ENCODE results near the gene ARL15. TPM values are rescaled to one million over a fixed set of nuclear protein-coding genes. Genes with fewer than 3 reads are reported as not detected.

Gene ARL15
- polyA plus RNA-seq, 1 of the 3 experiments (the other 2 are of a cell fraction) = 6.4 TPM

DNA sequence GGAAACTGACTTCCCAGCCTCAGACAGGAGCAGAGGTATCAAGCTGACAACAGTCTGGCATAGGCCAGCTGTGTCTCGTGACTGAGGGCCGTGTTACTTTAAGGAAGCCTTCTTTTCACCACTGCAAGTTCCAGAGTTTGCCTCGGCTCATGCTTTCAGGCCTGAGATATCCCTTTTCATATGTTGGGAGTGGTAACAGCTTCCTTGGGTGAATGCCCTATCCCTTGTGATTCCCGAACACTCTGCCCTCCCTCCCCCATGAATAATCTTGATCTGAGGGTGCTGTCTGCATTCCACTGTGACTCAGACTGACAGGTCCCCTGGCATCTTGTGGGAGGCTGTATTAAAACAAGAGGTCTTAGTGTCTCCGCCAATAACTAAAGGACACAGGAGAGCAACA is 49.7 kb upstream of the ARL15 start:
- Histone ChIP-seq H3K27ac (ENCODE audit: low read depth in 2 of 2, low read length in 1 of 2) (peak overlapping the region; percentile 72 to 77; a peak in 3 of 4 replicates), H2AFZ (ENCODE audit: low read depth) (peak overlapping the region; percentile 49; the same call in 1 of the 2 replicates)

More for the DNA sequence above, 49.7 kb upstream of the ARL15 start:
- POLR2A ChIA-PET = no interaction called here
- peaks cover 6 to 22% of the 10 kb centered on the region in 2 experiments for H3K4me1 ChIP-seq (ENCODE audit: control insufficient read depth in 1 of 2, insufficient read depth in 2 of 2, low read depth in 1 of 2, low read length in 1 of 2)
- WGBS (ENCODE audit: low lambda C conversion rate) = 13% methylated on average over 4 of the region's 5 CpGs
- peak overlapping the region; percentile 21; the same call in 1 of the 2 replicates for H3K4me2 ChIP-seq
- H3K4me3 ChIP-seq (ENCODE audit: low read depth in 2 of 2, low read length in 1 of 2) = no peak overlapping the region
- no peak for DNase-seq
- CTCF ChIA-PET = no interaction called here
- no peaks in the 10 kb centered on the region for H3K79me2 ChIP-seq (ENCODE audit: insufficient read depth)
- no peaks in the 10 kb centered on the region for H3K9me2 ChIP-seq
- peak overlapping the region; percentile 24; the same call in 1 of the 2 replicates for H3K9ac ChIP-seq
- no peaks in the 10 kb centered on the region for H4K20me1 ChIP-seq (ENCODE audit: insufficient read depth)
- peaks cover 35% of the 10 kb centered on the region for H3F3A ChIP-seq (replicated peaks; ENCODE audit: insufficient read depth)
- H3K36me3 ChIP-seq (replicated peaks in 1 of 2; ENCODE audit: control insufficient read depth in 1 of 2, insufficient read depth in 2 of 2, low read length in 1 of 2) = no peaks in the 10 kb centered on the region
- TF ChIP-seq SIN3A (IDR thresholded peaks at IDR 0.05; ENCODE audit: borderline replicate concordance, low read depth, low read length) (peak; percentile 61; the same call in 1 of the 2 replicates), GABPA (IDR thresholded peaks at IDR 0.05; ENCODE audit: low read depth) (no peak), RXRA (IDR thresholded peaks at IDR 0.05; ENCODE audit: borderline replicate concordance, low read depth) (peak; percentile 62; the same call in 1 of the 2 replicates), JUND (IDR thresholded peaks at IDR 0.05) (peak; percentile 81), TEAD4 (IDR thresholded peaks at IDR 0.05; ENCODE audit: borderline replicate concordance, insufficient read depth) (peak; percentile 90), GATA2 (CRISPR knock-in tag; IDR thresholded peaks at IDR 0.05) (no peak), SMC3 (IDR thresholded peaks at IDR 0.05; ENCODE audit: low read depth, low read length) (no peak), POLR2AphosphoS5 (IDR thresholded peaks at IDR 0.05; ENCODE audit: low read depth, low read length) (peak; percentile 36; the same call in 1 of the 2 replicates), EP300 (IDR thresholded peaks at IDR 0.05; ENCODE audit: borderline replicate concordance in 1 of 2, low read depth in 1 of 2, low read length in 1 of 2) (peak in 1 of 2 experiments; percentile 90; a peak in 2 of 4 replicates), MEF2A (IDR thresholded peaks at IDR 0.05; ENCODE audit: borderline replicate concordance, low read depth) (no peak), EZH2phosphoT487 (IDR thresholded peaks at IDR 0.05; ENCODE audit: borderline replicate concordance, low read depth) (no peak), NFIC (IDR thresholded peaks at IDR 0.05; ENCODE audit: borderline replicate concordance) (peak; percentile 81), FOSL2 (IDR thresholded peaks at IDR 0.05; ENCODE audit: borderline replicate concordance, low read depth) (peak; percentile 82), TCF12 (IDR thresholded peaks at IDR 0.05) (peak; percentile 94), ELF1 (IDR thresholded peaks at IDR 0.05) (no peak), RAD21 (IDR thresholded peaks at IDR 0.05; ENCODE audit: low read length) (no peak)
- TF ChIP-seq, protein P1, sequence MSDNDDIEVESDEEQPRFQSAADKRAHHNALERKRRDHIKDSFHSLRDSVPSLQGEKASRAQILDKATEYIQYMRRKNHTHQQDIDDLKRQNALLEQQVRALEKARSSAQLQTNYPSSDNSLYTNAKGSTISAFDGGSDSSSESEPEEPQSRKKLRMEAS (IDR thresholded peaks at IDR 0.05; ENCODE audit: low read depth) = peak; percentile 73
- TF ChIP-seq, protein P2, sequence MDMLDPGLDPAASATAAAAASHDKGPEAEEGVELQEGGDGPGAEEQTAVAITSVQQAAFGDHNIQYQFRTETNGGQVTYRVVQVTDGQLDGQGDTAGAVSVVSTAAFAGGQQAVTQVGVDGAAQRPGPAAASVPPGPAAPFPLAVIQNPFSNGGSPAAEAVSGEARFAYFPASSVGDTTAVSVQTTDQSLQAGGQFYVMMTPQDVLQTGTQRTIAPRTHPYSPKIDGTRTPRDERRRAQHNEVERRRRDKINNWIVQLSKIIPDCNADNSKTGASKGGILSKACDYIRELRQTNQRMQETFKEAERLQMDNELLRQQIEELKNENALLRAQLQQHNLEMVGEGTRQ (IDR thresholded peaks at IDR 0.05; ENCODE audit: borderline replicate concordance, low read depth, low read length) = no peak
- TF ChIP-seq, protein P3, sequence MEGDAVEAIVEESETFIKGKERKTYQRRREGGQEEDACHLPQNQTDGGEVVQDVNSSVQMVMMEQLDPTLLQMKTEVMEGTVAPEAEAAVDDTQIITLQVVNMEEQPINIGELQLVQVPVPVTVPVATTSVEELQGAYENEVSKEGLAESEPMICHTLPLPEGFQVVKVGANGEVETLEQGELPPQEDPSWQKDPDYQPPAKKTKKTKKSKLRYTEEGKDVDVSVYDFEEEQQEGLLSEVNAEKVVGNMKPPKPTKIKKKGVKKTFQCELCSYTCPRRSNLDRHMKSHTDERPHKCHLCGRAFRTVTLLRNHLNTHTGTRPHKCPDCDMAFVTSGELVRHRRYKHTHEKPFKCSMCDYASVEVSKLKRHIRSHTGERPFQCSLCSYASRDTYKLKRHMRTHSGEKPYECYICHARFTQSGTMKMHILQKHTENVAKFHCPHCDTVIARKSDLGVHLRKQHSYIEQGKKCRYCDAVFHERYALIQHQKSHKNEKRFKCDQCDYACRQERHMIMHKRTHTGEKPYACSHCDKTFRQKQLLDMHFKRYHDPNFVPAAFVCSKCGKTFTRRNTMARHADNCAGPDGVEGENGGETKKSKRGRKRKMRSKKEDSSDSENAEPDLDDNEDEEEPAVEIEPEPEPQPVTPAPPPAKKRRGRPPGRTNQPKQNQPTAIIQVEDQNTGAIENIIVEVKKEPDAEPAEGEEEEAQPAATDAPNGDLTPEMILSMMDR (IDR thresholded peaks at IDR 0.05) = no peak
- TF ChIP-seq, protein P4, sequence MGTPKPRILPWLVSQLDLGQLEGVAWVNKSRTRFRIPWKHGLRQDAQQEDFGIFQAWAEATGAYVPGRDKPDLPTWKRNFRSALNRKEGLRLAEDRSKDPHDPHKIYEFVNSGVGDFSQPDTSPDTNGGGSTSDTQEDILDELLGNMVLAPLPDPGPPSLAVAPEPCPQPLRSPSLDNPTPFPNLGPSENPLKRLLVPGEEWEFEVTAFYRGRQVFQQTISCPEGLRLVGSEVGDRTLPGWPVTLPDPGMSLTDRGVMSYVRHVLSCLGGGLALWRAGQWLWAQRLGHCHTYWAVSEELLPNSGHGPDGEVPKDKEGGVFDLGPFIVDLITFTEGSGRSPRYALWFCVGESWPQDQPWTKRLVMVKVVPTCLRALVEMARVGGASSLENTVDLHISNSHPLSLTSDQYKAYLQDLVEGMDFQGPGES (IDR thresholded peaks at IDR 0.05; ENCODE audit: low read depth, low read length) = no peak
- TF ChIP-seq, protein P5, sequence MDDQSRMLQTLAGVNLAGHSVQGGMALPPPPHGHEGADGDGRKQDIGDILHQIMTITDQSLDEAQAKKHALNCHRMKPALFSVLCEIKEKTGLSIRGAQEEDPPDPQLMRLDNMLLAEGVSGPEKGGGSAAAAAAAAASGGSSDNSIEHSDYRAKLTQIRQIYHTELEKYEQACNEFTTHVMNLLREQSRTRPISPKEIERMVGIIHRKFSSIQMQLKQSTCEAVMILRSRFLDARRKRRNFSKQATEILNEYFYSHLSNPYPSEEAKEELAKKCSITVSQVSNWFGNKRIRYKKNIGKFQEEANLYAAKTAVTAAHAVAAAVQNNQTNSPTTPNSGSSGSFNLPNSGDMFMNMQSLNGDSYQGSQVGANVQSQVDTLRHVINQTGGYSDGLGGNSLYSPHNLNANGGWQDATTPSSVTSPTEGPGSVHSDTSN (IDR thresholded peaks at IDR 0.05) = peak; percentile 93
- TF ChIP-seq, protein P6, sequence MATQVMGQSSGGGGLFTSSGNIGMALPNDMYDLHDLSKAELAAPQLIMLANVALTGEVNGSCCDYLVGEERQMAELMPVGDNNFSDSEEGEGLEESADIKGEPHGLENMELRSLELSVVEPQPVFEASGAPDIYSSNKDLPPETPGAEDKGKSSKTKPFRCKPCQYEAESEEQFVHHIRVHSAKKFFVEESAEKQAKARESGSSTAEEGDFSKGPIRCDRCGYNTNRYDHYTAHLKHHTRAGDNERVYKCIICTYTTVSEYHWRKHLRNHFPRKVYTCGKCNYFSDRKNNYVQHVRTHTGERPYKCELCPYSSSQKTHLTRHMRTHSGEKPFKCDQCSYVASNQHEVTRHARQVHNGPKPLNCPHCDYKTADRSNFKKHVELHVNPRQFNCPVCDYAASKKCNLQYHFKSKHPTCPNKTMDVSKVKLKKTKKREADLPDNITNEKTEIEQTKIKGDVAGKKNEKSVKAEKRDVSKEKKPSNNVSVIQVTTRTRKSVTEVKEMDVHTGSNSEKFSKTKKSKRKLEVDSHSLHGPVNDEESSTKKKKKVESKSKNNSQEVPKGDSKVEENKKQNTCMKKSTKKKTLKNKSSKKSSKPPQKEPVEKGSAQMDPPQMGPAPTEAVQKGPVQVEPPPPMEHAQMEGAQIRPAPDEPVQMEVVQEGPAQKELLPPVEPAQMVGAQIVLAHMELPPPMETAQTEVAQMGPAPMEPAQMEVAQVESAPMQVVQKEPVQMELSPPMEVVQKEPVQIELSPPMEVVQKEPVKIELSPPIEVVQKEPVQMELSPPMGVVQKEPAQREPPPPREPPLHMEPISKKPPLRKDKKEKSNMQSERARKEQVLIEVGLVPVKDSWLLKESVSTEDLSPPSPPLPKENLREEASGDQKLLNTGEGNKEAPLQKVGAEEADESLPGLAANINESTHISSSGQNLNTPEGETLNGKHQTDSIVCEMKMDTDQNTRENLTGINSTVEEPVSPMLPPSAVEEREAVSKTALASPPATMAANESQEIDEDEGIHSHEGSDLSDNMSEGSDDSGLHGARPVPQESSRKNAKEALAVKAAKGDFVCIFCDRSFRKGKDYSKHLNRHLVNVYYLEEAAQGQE (IDR thresholded peaks at IDR 0.05; ENCODE audit: low read depth, low read length) = 0 out of 2 replicates have a peak, but pooled peaks have one; percentile 35
- H3K27me3 ChIP-seq (ENCODE audit: insufficient read depth) = no peaks in the 10 kb centered on the region
- no peaks in the 10 kb centered on the region for H3K9me3 ChIP-seq

Data from SK-N-SH (cell line).